SU-DHL-6 (cell line): ENCODE data around the gene ZNF83.
A peak's percentile ranks its signal among the peaks of the same experiment; 100 is the strongest.
"Not testable (repeated sequence)": the region's sequence is repeated elsewhere in the genome, so short reads cannot be mapped to it uniquely, and the experiment has no call there.

Experiments
- H2AFZ ChIP-seq: fragments of 200-600 bp; sonication (generic); 2 replicates; pipeline ENCODE4 v1.6.1; 2014; ENCODE audit warnings: low read depth, mild to moderate bottlenecking, moderate library complexity, mixed read lengths, antibody characterized with exemption, low read length; ENCODE audit not compliant: severe bottlenecking
- H3F3A ChIP-seq: fragments of 200-600 bp; shearing (Covaris generic); 2 replicates; pipeline ENCODE4 v1.6.0; 2016; ENCODE audit warnings: antibody characterized with exemption, mild to moderate bottlenecking; ENCODE audit not compliant: insufficient read depth
- H3K27ac ChIP-seq: fragments of 200-600 bp; sonication (generic); 2 replicates; pipeline ENCODE4 v1.5.1; 2016; ENCODE audit warnings: low read depth, mild to moderate bottlenecking, low read length, moderate library complexity, mixed read lengths
- H3K27me3 ChIP-seq: fragments of 200-600 bp; sonication (generic), shearing (Covaris generic); 2 replicates; pipeline ENCODE4 v1.6.0; 2014; ENCODE audit warnings: mild to moderate bottlenecking, low read length
- H3K36me3 ChIP-seq: fragments of 200-600 bp; sonication (generic); 2 replicates; pipeline ENCODE4 v1.6.1; 2014; ENCODE audit warnings: mild to moderate bottlenecking, low read length, mixed read lengths
- H3K4me2 ChIP-seq: fragments of 300-600, 200-600 bp; shearing (Covaris generic), sonication (generic); 2 replicates; pipeline ENCODE4 v1.6.0; 2014; ENCODE audit warnings: low read length, low read depth, mild to moderate bottlenecking; ENCODE audit not compliant: poor library complexity, severe bottlenecking
- H3K4me3 ChIP-seq: fragments of 200-600 bp; sonication (generic); 2 replicates; pipeline ENCODE4 v1.5.1; 2014; ENCODE audit warnings: antibody characterized with exemption, low read length, mild to moderate bottlenecking, mixed read lengths; ENCODE audit not compliant: insufficient read depth, poor library complexity, severe bottlenecking
- H3K79me2 ChIP-seq: fragments of 200-600 bp; sonication (generic); 2 replicates; pipeline ENCODE4 v1.6.1; 2014; ENCODE audit warnings: mild to moderate bottlenecking, low read length, moderate library complexity; ENCODE audit not compliant: insufficient read depth
- H3K9ac ChIP-seq: fragments of 200-600 bp; sonication (generic); 2 replicates; pipeline ENCODE4 v1.7.0; 2014; ENCODE audit warnings: mild to moderate bottlenecking, low read length
- H3K9me2 ChIP-seq: fragments of 200-600 bp; sonication (generic); replicated peaks from 2 replicates; pipeline ENCODE4 v1.6.1; 2014; ENCODE audit warnings: low read length; ENCODE audit not compliant: insufficient read depth
- H3K9me3 ChIP-seq: fragments of 200-600 bp; sonication (generic); 2 replicates; pipeline ENCODE4 v1.6.1; 2014; ENCODE audit warnings: low read length, mixed read lengths; ENCODE audit not compliant: insufficient read depth
- H4K20me1 ChIP-seq: fragments of 200-600 bp; sonication (generic); 2 replicates; pipeline ENCODE4 v1.6.1; 2014; ENCODE audit warnings: low read depth, mild to moderate bottlenecking, antibody characterized with exemption, low read length, moderate library complexity, mixed read lengths
- CTCF ChIP-seq: fragments of 200-600 bp; sonication (generic); IDR thresholded peaks from one replicate; pipeline ENCODE4 v1.5.1; 2017; ENCODE audit warnings: antibody characterized with exemption, mild to moderate bottlenecking, low read length, moderate library complexity; ENCODE audit not compliant: insufficient read depth, poor library complexity, severe bottlenecking
- EZH2phosphoT487 ChIP-seq: fragments of 200-600 bp; sonication (generic), shearing (Covaris generic); conservative IDR thresholded peaks from 2 replicates; pipeline ENCODE4 v1.6.1; 2018; ENCODE audit warnings: mild to moderate bottlenecking, antibody characterized with exemption, low read length, moderate library complexity, mixed read lengths

Gene ZNF83

GRCh38 chr19:52584736-52585440 is 53.3 kb downstream of the ZNF83 start:
- TF ChIP-seq EZH2phosphoT487, result no peak
- no peak for TF ChIP-seq CTCF
- Histone ChIP-seq H3K9me2 (no peaks in the 10 kb centered on the region), H3K36me3 (peaks cover 29% of the 10 kb centered on the region), H3K27ac (no peak overlapping the region), H2AFZ (no peak overlapping the region), H3K4me2 (no peak overlapping the region), H3K27me3 (no peaks in the 10 kb centered on the region), H3F3A (no peaks in the 10 kb centered on the region), H3K9me3 (no peaks in the 10 kb centered on the region), H3K4me3 (no peak overlapping the region), H3K79me2 (peaks cover 17% of the 10 kb centered on the region), H4K20me1 (no peaks in the 10 kb centered on the region), H3K9ac (no peak overlapping the region)

DNA sequence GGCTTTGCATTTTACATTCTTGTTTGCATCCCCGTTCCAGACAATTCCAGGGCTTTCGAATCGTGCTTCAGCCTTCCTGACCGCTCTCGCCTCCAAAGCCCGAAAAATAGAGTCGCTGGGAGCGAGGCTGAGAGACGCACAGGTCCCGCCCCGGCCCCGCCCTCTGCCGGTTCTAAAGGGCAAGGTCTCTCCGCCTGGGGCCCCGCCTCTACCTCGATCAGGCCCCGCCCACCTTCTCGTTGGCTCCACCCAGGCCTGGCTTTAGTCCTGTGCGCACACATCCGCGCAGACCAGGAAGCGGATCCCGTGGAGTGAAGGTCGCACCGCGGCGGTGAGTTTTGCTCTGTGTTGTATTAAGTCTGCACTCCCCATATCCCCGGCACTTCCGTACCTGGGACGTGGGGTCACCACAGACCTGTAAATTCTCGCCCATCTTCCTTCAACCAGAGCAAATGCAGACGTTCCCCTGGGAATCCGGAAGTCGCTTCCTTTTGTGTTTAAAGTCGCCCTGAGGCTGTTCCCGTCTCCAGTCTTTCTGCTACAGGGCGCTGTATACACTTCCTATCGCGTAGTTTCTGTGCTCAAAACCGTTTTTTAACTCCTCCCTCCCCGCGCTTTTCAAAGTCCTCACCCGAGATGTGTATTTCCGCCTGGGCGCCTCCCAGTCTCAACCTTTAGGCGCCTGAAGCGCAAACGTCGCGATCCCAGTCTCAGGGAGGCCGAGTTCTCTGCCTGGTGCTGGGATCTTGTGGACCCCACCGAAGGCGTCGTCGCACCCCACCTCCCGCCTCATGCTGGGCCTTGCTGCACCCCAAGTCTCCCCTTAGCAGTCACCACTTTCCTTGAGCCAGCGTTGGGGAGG is 67.9 kb downstream of the ZNF83 start, which contains the start of gene ZNF701:
ZNF701 (plus strand) TSS at position 288 of the 862 bp plus-strand sequence. CDS start 3,861 bp downstream, outside the sequence.
- H3K79me2 ChIP-seq, result peaks cover 36% of the 10 kb centered on the region
- no peaks in the 10 kb centered on the region for H4K20me1 ChIP-seq
- H3K36me3 ChIP-seq, result peaks cover 10% of the 10 kb centered on the region; the same call in 1 of the 2 replicates
- no peaks in the 10 kb centered on the region for H3K9me3 ChIP-seq
- H3K9me2 ChIP-seq, result no peaks in the 10 kb centered on the region
- peak within 1 kb of the TSS; percentile 88 for H3K4me3 ChIP-seq
- H3F3A ChIP-seq, result no peaks in the 10 kb centered on the region
- H3K9ac ChIP-seq, result peak within 1 kb of the TSS; percentile 75
- peak within 1 kb of the TSS; percentile 74 for H3K4me2 ChIP-seq
- H3K27ac ChIP-seq, result peak within 1 kb of the TSS; percentile 70
- no peaks in the 10 kb centered on the region for H3K27me3 ChIP-seq
- TF ChIP-seq EZH2phosphoT487 (no peak), CTCF (no peak)
- H2AFZ ChIP-seq, result peak within 1 kb of the TSS; percentile 58

- H3K9me2 ChIP-seq, H3K36me3 ChIP-seq, H3K9me3 ChIP-seq, H4K20me1 ChIP-seq, H3K27me3 ChIP-seq, H3K27ac ChIP-seq, H3F3A ChIP-seq: not testable (repeated sequence)
- Histone ChIP-seq H3K79me2 (peaks cover 36% of the 10 kb centered on the region), H3K4me3 (peak overlapping the region; percentile 49), H3K4me2 (peak overlapping the region; percentile 68), H2AFZ (peak overlapping the region; percentile 58), H3K9ac (peak overlapping the region; percentile 75)
Observed at GRCh38 chr19:52569638-52569999, 68.5 kb downstream of the ZNF83 start.

DNA sequence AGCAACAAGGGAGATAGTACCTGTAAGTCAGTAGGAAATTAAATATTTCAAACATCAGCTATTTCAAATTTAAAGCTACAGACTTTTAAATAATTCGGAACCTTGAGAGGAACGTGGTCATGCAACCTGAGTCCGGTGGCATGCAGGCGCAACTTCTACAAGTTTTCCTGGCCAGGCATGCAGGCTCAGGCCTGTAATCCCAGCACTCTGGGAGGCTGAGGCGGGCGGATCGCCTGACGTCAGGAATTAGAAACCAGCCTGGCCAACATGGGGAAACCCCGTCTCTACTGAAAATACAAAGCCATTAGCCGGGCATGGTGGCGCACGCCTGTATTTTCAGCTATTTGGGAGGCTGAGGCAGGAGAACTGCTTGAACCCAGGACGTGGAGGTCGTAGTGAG is 70.2 kb downstream of the ZNF83 start:
- Histone ChIP-seq H3K36me3 (no peaks in the 10 kb centered on the region), H4K20me1 (no peaks in the 10 kb centered on the region), H3K9me2 (no peaks in the 10 kb centered on the region), H3K27me3 (no peaks in the 10 kb centered on the region), H3F3A (no peaks in the 10 kb centered on the region), H3K4me3 (no peak overlapping the region), H3K9me3 (no peaks in the 10 kb centered on the region), H3K79me2 (peaks cover 33% of the 10 kb centered on the region), H2AFZ (no peak overlapping the region), H3K9ac (no peak overlapping the region), H3K27ac (no peak overlapping the region), H3K4me2 (no peak overlapping the region)
- TF ChIP-seq CTCF (no peak), EZH2phosphoT487 (no peak)
